A673 (cell line): ENCODE results near the gene ZNF428. TPM values are rescaled to one million over a fixed set of nuclear protein-coding genes. Genes with fewer than 3 reads are reported as not detected.

ENCODE experiments used
- BruUV-seq: library from RNA; stranded (reverse); fragments of 400-500 nt; replicated peaks from 2 replicates; lab custom pipeline; 2021; lab: Mats Ljungman, UMichigan
- CTCF ChIA-PET: fragments of 300-600 bp; sonication (Branson Sonifier 250); formaldehyde crosslinking; loops from one replicate; lab custom pipeline; 2022; ENCODE audit warnings: antibody characterized with exemption; lab: Charles Lee
- POLR2A ChIA-PET: fragments of 300-600 bp; sonication (Branson Sonifier 250); formaldehyde crosslinking; loops from one replicate; lab custom pipeline; 2022; ENCODE audit warnings: antibody characterized with exemption; ENCODE audit not compliant: low non-redundant PET; lab: Charles Lee
- DNase-seq: peaks from one replicate; pipeline ENCODE4 v3.0.0-alpha.2; 2015; ENCODE audit warnings: low spot score
- H3K27ac ChIP-seq: fragments of 200-600 bp; sonication (generic); 2 replicates; pipeline ENCODE4 v1.5.1; 2016; ENCODE audit warnings: mixed run types, low read depth, mild to moderate bottlenecking, mixed read lengths, antibody characterized with exemption, low read length; ENCODE audit not compliant: poor library complexity, severe bottlenecking
- H3K27me3 ChIP-seq: fragments of 200-600 bp; sonication (generic); replicated peaks from 2 replicates; pipeline ENCODE4 v1.6.1; 2017; ENCODE audit warnings: mixed run types, low read depth, mild to moderate bottlenecking, mixed read lengths, antibody characterized with exemption, low read length; ENCODE audit not compliant: insufficient read depth, poor library complexity
- H3K36me3 ChIP-seq: fragments of 200-600 bp; sonication (generic); 2 replicates; pipeline ENCODE4 v1.6.1; 2016; ENCODE audit warnings: mixed run types, mild to moderate bottlenecking, mixed read lengths, antibody characterized with exemption, low read length; ENCODE audit not compliant: insufficient read depth, poor library complexity, severe bottlenecking
- H3K4me1 ChIP-seq: fragments of 200-600 bp; sonication (generic); 2 replicates; pipeline ENCODE4 v1.6.1; 2017; ENCODE audit warnings: mixed run types, mild to moderate bottlenecking, mixed read lengths, antibody characterized with exemption, low read length; ENCODE audit not compliant: insufficient read depth, poor library complexity, severe bottlenecking
- H3K4me3 ChIP-seq: fragments of 200-600 bp; sonication (generic); 2 replicates; pipeline ENCODE4 v1.5.1; 2016; ENCODE audit warnings: low read depth, mixed run types, mild to moderate bottlenecking, mixed read lengths, low read length; ENCODE audit not compliant: poor library complexity, severe bottlenecking
- H3K9me3 ChIP-seq: fragments of 200-600 bp; sonication (generic); 2 replicates; pipeline ENCODE4 v1.6.1; 2016; ENCODE audit warnings: mixed run types, low read depth, mild to moderate bottlenecking, mixed read lengths, antibody characterized with exemption, low read length; ENCODE audit not compliant: poor library complexity, severe bottlenecking
- CTCF ChIP-seq: fragments of 300-800, 200-600 bp; sonication (generic); conservative IDR thresholded peaks from 2 replicates; pipeline ENCODE4 v1.5.1; 2017; ENCODE audit warnings: low read depth, mild to moderate bottlenecking, antibody characterized with exemption, low read length, moderate library complexity, mixed read lengths
- EZH2 ChIP-seq: fragments of 200-600 bp; sonication (generic); IDR thresholded peaks from 2 replicates; pipeline ENCODE4 v1.6.1; 2017; ENCODE audit warnings: borderline replicate concordance, low read depth, mild to moderate bottlenecking, mixed read lengths, antibody characterized with exemption, low read length; ENCODE audit not compliant: poor library complexity, severe bottlenecking
- intact Hi-C: fragments of 100-400 bp; cut with micrococcal nuclease; formaldehyde crosslinking; loops from one replicate; pipeline ENCODE4 v1.10.0; 2022; ENCODE audit not compliant: unreplicated experiment
- total RNA-seq: library from RNA; stranded (reverse); gene quantifications from 2 replicates; pipeline ENCODE4 v1.2.3, GENCODE V29; 2021

Gene ZNF428
- total RNA-seq, 1 experiment from 2014 or later, result 65.7 TPM

- ChIA-PET CTCF (no interaction called here), POLR2A (no interaction called here)
- TF ChIP-seq EZH2 (no peak), CTCF (no peak)
- H3K27ac ChIP-seq, result peak overlapping the region; percentile 86
- no peaks in the 10 kb centered on the region for H3K9me3 ChIP-seq
- BruUV-seq, result no TSS peak
- DNase-seq, result no peak
- peaks cover 22% of the 10 kb centered on the region for H3K36me3 ChIP-seq
- H3K4me1 ChIP-seq, result peaks cover 40% of the 10 kb centered on the region
- H3K27me3 ChIP-seq, result no peaks in the 10 kb centered on the region
- intact Hi-C loops, result no loop called here
- H3K4me3 ChIP-seq, result no peak overlapping the region
Observed at GRCh38 chr19:43561139-43561970, 58.1 kb downstream of the ZNF428 start.

- ChIA-PET POLR2A (interaction anchor here (0.6 kb wide), 1 partner anchor 25 kb away, joined by 6 read pairs; no protein-coding TSS in a partner anchor), CTCF (interaction anchor here (1.1 kb wide), 1 partner anchor 34 kb away, joined by 8 read pairs; no protein-coding TSS in a partner anchor)
- TF ChIP-seq EZH2, result no peak
- Histone ChIP-seq H3K27me3 (no peaks in the 10 kb centered on the region), H3K36me3 (peaks cover 26% of the 10 kb centered on the region), H3K4me3 (no peak overlapping the region), H3K4me1 (peaks cover 39% of the 10 kb centered on the region), H3K27ac (peak overlapping the region; percentile 86), H3K9me3 (no peaks in the 10 kb centered on the region)
- intact Hi-C loops, result no loop called here
- no TSS peak for BruUV-seq
- no peak for DNase-seq
Observed at GRCh38 chr19:43560687-43561086, 58.7 kb downstream of the ZNF428 start.

Other genes starting within 250 kb of the ZNF428 start
- gene TEX101, start 204.7 kb downstream of the ZNF428 start, total RNA-seq, result not detected in 2 replicates
- 0.21 and 0.31 TPM in 2 replicates for gene LYPD3, start 154.0 kb downstream of the ZNF428 start, total RNA-seq
- gene PHLDB3, start 114.9 kb downstream of the ZNF428 start, total RNA-seq, result 9.0 and 11.2 TPM in 2 replicates
- gene ETHE1, start 92.4 kb downstream of the ZNF428 start, total RNA-seq, result 8.8 and 15.3 TPM in 2 replicates
- 2.8 and 3.1 TPM in 2 replicates for gene ZNF575, start 86.4 kb downstream of the ZNF428 start, total RNA-seq
- 69.4 and 86.0 TPM in 2 replicates for gene XRCC1, start 44.1 kb downstream of the ZNF428 start, total RNA-seq
- 14.3 and 15.6 TPM in 2 replicates for gene PINLYP, start 43.8 kb downstream of the ZNF428 start, total RNA-seq
- 34.1 and 37.7 TPM in 2 replicates for gene IRGQ, start 23.5 kb downstream of the ZNF428 start, total RNA-seq
- gene ZNF576, start 23.0 kb downstream of the ZNF428 start, total RNA-seq, result 19.2 and 20.3 TPM in 2 replicates
- 0.62 and 0.66 TPM in 2 replicates for gene SRRM5, start 7.5 kb downstream of the ZNF428 start, total RNA-seq
- 28.7 and 35.2 TPM in 2 replicates for gene CADM4, start 20.2 kb upstream of the ZNF428 start, total RNA-seq
- 40.1 and 45.4 TPM in 2 replicates for gene PLAUR, start 50.5 kb upstream of the ZNF428 start, total RNA-seq
- gene IRGC, start 96.4 kb upstream of the ZNF428 start, total RNA-seq, result not detected in 2 replicates
- gene SMG9, start 135.3 kb upstream of the ZNF428 start, total RNA-seq, result 78.8 and 90.6 TPM in 2 replicates
- 0.20 TPM in 1 of 2 replicates, not detected in the other for gene KCNN4, start 161.3 kb upstream of the ZNF428 start, total RNA-seq
- not detected in 2 replicates for gene LYPD5, start 182.8 kb upstream of the ZNF428 start, total RNA-seq
- 9.4 and 9.7 TPM in 2 replicates for gene ZNF283, start 207.7 kb upstream of the ZNF428 start, total RNA-seq